ENCODE results near the gene HINT3.
"Not testable (repeated sequence)": the region's sequence is repeated elsewhere in the genome, so short reads cannot be mapped to it uniquely, and the experiment has no call there.

The HINT3 gene

DNA sequence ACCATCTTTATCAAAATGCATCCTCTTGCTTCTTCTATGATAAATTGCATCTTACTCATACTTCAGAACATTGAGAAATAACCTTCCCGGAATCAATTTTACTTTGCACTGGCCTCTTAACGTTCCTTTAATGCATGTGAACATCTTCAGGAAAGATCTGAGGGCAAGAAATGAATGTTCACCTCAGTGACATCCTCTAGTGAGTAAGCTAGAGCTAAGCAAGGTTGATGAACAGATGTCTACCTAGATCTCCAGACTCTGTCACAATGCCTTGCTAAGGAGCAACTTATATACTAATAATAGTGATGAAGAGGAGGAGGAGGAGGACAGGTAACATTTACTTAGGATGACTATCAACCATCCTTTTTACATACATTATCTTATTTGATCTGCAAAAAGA lies 16.8 kb upstream of the HINT3 start:
- DNase-seq (ENCODE audit: low read depth in 2 of 2) = no peak

- no peak for DNase-seq (ENCODE audit: low read depth in 2 of 2)
Observed at GRCh38 chr6:125940247-125941041, 16.1 kb upstream of the HINT3 start.

DNA sequence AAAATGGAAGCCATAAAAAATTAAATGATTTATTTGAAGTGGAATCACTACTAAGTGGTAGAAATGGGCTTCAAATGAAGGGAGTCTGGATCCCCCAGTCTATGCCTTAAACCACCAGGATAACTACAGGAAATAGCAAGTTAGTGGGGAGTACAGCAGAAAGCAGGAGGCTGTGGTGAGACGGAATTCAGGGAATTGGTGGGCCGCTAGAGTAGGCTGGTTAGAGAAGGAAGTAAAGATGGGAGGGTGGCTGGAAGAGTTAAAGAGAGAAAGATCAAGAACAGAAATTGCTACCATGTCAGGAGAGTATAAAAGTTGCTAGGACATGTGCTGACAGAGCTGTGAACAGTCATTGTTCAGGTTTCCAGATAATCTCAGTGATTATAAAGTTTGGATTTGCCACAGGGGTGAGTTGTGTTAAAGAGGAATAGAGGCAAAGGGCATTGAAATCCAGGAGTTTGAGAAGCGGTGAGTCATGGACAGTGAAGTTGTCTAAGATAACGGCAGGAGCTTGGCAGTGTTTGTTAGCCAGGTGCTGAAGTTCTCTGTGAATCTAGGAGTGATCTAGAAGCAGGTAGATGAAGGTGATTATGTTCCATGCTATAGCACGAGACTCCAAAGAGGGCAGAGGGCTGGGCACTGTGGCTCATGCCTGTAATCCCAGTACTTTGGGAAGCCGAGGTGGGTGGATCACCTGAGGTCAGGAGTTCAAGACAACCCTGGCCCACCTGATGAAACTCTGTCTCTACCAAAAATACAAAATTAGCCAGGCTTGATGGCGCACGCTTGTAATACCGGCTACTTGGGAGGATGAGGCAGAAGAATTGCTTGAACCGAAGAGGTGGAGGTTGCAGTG lies 13.7 kb upstream of the HINT3 start:
- DNase-seq (ENCODE audit: low read depth in 2 of 2) = no peak

DNA sequence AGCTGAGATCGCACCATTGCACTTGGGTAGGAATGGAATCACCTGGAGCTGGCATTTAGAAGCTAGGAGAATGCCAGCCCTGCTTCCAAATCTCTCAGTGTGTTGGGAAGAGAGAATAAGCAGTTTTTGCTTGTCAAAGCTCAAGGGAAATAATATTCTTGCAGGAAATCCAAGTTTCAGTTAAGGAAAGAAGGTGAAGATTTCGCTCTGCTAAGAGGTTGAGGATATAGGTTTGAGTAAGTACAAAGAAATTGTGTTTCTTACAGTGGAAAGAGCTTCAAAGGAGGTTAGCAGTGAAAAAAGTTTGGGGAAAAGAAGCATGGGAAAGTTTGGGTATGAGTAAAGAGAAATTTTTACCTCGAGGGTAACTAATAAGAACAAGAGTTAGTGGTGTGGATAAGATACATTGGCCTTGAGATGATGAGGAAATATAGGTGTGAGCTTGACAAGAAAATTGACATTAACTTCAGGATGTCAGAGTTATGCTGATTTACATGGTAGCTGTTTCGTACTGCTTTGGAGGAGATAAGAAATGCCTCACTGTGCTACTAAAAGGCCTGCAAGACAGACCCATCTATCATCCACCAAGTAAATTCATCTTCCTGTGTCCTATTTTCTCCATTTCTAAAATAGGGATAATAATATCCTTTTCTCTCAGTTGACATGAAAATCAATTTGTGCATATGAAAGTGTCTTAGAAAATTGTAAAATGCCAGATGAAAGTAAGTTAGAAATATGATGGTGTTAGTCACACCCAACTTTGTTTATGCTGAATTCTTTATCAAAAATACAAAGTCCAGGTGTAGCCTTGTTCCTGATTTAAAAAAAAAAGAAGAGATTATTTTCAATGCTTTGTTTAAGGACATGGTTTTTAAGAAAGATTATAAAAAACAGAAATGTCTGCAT lies 12.8 kb upstream of the HINT3 start:
- no peak for DNase-seq (ENCODE audit: low read depth in 2 of 2)

- DNase-seq (ENCODE audit: low read depth in 2 of 2) = no peak
Observed at GRCh38 chr6:125944434-125944816, 12.1 kb upstream of the HINT3 start.

GRCh38 chr6:125944896-125945295 lies 11.7 kb upstream of the HINT3 start:
- DNase-seq (ENCODE audit: low read depth in 2 of 2) = no peak

DNA sequence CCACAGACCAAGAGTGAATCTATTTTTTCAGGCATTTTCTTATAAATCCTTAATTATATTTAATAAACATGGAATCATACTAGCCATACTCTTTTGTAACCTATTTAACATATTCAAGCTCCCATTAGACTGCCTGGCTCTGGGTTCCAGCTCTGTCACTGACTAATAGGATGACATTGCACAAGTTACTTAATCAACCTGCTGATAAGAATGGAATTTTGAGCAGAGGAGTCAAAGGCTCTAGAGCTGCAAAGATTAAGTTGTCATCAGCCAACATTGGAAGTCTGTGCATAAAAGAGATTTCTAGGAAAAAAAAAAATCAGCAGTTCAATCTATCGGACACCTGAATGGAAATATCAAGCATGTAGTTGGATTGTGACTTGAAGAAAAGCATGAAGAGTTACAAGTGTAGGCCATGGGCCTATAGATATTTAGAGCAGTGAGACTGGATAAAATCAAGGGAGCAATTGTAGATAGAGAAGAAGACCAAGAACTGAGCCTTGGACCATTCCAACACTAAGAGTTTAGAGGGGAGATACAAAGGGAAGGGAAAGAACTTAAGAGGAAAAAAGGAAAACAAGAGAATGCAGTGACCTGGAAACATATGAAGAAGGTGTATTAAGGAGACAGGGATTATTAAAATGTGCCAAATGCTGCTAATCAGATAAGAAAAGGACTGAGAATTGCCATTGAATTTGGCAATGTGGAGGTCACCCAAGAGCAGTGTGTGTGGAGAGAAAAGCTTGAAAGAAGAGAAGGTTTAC lies 11.0 kb upstream of the HINT3 start:
- no peak for DNase-seq (ENCODE audit: low read depth in 2 of 2)

- DNase-seq (ENCODE audit: low read depth in 2 of 2) = no peak
Observed at GRCh38 chr6:125947615-125948014, 9.0 kb upstream of the HINT3 start.

GRCh38 chr6:125948455-125948854 lies 8.1 kb upstream of the HINT3 start:
- DNase-seq (ENCODE audit: low read depth in 2 of 2) = no peak

DNA sequence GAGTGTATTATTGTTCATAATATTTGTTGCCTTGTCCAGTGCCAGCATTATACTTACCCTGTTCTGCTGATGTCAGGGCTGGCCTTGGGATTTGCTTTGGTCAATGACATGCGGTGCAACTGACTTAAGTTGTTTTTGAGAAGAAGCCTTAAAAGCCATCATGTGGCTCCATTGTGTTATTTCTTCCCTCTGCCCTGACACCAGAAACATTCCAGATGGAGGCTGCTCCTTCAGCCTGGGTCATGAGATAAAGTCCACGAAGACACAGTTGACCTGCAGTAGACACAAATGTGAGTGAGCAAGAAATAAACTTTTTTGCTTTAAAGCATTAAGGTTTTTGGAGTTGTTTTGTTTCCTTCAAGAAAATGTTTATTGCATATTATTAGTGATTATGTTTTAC lies 7.5 kb upstream of the HINT3 start:
- no peak for DNase-seq (ENCODE audit: low read depth in 2 of 2)

DNA sequence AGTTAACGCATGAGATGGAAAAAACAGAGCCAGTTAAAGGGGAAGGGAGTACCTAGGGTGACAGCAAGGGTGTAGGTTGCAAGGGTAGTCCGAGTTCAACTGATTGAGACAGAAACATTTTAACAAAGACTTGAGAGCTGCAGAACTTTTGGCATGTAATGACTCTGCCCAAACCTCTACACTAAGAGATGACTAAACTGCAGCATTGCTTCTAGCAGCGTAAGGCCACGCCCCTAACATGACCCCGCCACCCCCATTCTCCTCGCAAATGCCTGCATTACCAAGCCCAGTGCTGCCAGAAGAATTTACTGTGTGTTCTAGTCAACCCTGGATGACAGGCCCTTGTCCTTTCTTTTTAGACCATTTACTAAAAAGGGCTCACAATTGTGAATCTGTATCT lies 6.3 kb upstream of the HINT3 start:
- no peak for DNase-seq (ENCODE audit: low read depth in 2 of 2)

- DNase-seq (ENCODE audit: low read depth in 2 of 2) = not testable (repeated sequence)
Observed at GRCh38 chr6:125950716-125951115, 5.9 kb upstream of the HINT3 start.

GRCh38 chr6:125951323-125951722 lies 5.2 kb upstream of the HINT3 start:
- DNase-seq (ENCODE audit: low read depth in 2 of 2) = no peak

DNA sequence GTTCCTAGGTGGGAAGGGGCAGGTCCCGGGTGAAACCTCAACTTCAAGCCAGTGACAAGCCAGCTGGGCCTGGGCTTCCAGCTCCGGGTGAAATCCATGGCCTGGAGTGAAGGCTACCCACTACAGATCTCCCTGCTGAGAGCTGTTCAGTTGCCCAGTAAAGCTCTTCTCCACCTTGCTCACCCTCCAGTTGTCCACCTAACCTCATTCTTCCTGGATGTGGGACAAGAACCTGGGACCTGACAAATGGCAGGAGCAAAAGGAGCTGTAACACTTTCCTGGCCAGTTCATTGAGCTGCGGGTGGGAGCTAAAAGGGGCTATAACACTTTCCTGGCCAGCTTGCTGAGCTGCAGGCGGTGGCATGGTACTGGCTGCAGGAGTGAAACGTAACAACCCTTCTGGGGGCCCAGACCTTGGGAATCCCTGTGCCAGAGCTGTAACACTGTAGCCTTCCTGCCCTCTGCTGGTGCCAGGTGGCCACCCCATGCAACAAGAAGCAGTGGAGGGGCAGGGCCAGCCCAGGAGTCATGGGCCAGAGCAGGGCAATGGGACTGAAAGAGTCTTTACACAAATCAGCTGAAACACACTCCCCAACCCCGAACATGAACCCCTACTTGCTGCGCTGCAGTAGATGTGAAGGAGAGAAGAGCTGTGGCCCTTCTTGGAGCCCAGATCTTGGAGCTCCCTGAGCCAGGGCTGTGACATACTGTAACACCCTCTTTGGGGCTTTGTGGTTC lies 3.6 kb upstream of the HINT3 start:
- no peak for DNase-seq (ENCODE audit: low read depth in 2 of 2)

- no peak for DNase-seq (ENCODE audit: low read depth in 2 of 2)
Observed at GRCh38 chr6:125953502-125953875, 3.1 kb upstream of the HINT3 start.

DNA sequence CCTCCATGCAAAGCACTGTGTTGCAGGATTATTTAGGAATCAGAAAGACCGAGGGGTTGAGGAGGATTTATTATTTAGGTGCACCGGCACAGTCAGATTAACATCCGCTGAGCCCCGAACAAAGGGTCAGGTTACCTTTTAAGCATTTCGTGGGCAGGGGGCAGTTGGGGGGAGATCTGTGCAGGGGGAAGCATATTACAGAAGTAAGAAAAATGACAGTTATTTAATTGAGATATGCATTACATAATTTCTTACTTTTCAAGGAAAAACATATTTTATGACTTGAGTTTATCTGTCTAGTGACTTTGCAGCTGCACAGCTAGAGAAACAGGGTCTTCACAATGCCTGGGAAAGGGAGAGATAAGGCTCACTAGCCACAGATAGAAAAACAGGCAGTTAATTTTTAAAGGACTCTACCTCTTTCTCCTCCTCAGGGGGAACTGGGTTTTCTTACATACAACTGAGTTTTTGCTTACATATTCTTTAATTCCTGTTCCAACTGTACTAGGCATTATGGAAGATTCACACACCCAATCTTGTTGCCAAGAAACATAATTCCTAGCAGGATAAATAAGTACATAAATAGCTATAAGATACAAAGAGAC lies 1.7 kb upstream of the HINT3 start:
- no peak for DNase-seq (ENCODE audit: low read depth in 2 of 2)

DNA sequence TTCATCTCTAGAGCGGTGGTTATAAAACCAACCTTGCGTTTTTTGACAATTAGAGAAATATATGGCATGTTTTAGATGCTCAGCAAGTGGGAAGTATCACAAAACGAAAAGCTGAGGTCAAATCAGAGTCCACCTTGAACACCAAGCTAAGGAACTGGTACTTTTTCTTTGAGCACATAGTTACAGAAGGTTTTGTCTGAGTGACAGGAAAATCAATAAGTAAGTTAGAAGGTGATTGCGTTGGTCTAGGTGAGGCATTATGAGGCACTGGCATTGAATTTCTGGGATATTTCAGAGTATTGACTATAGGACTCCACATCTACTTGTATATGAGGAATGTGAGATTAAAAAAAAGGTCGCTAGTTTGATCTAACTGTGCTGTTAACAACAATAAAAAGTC lies 597 bp upstream of the HINT3 start:
- DNase-seq (ENCODE audit: low read depth in 2 of 2) = no peak

DNA sequence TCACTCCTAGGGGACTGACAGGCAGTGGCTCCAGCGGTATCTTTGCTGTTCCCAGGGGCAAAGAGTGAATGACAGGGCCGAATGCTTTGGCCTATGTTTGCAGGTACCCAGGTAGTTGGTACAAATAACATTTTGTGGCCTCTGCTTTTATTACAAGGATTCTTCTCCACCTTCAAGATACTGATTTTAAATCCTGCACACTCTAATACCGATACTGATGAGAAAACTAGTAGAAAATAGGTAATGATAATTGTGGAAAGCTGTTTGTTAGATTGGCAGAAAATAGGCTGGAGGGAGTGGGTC lies 772 bp downstream of the HINT3 start:
- DNase-seq (ENCODE audit: low read depth in 2 of 2) = no peak

GRCh38 chr6:125957845-125958244 lies 1.3 kb downstream of the HINT3 start:
- DNase-seq (ENCODE audit: low read depth in 2 of 2) = no peak

- DNase-seq (ENCODE audit: low read depth in 2 of 2) = no peak
Observed at GRCh38 chr6:125959041-125959440, 2.5 kb downstream of the HINT3 start.

DNA sequence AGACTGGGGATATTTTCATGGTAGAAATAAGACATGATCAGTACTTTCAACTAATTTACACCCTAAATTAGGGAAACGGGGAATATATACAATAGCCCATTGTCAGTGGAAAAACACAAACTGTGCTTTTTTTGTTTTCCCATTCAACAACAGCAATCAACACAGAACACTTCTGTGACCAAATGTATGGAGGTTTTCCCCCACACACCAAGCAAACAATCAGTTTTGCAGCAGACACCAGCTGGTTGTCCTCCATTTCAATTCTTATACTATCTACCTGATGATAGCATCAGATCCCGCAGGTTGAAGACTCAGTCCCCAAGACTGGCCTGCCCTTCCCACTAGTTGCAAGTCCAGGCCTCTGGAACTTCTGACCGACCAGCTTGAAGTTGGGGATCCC lies 4.5 kb downstream of the HINT3 start:
- no peak for DNase-seq (ENCODE audit: low read depth in 2 of 2)

Data from activated CD8-positive, alpha-beta memory T cell treated with anti-CD3 and anti-CD28 coated beads for 4 hours (primary cell).